Gastroesophageal sphincter (tissue), 2 donors: Measurements from ENCODE around the gene TAGLN.

Experiments
- POLR2A ChIP-seq, 2 donors: fragments of 450-650 bp; IDR thresholded peaks; one replicate each; pipeline ENCODE4 v1.6.1; 2017; ENCODE audit warnings: antibody characterized with exemption in 2 of 2, mild to moderate bottlenecking in 2 of 2, moderate library complexity in 1 of 2
- POLR2AphosphoS5 ChIP-seq: sonication (generic); formaldehyde crosslinking; IDR thresholded peaks from one replicate; pipeline ENCODE4 v1.6.1; 2017; ENCODE audit warnings: antibody characterized with exemption

- TF ChIP-seq POLR2AphosphoS5 = no peak
- no peak for TF ChIP-seq POLR2A (IDR thresholded peaks at IDR 0.05)
Observed at GRCh38 chr11:117226388-117227385, 27.5 kb downstream of the TAGLN start.
